Mucosa of descending colon (tissue), 3 donors: Measurements from ENCODE around the gene OPN1MW3. TPM values are rescaled to one million over a fixed set of nuclear protein-coding genes. Genes with fewer than 3 reads are reported as not detected.
"Not testable (repeated sequence)": the region's sequence is repeated elsewhere in the genome, so short reads cannot be mapped to it uniquely, and the experiment has no call there.

Experiments used
- ATAC-seq: fragments of 200-7000 bp; cut with Tn5 transposase; one replicate; pipeline ENCODE4 v1.9.1; 2020; ENCODE audit warnings: mild to moderate bottlenecking, moderate library complexity
- DNase-seq, 3 donors: peaks; one replicate each; pipeline ENCODE4 v3.0.0-alpha.2; 2020
- H3K36me3 ChIP-seq: fragments of 200-600 bp; one replicate; pipeline ENCODE4 v1.8.0; 2021; ENCODE audit warnings: low read depth, mild to moderate bottlenecking
- H3K4me1 ChIP-seq: fragments of 200-600 bp; one replicate; pipeline ENCODE4 v1.8.0; 2021; ENCODE audit warnings: low read depth, mild to moderate bottlenecking
- H3K4me3 ChIP-seq: fragments of 200-600 bp; one replicate; pipeline ENCODE4 v1.8.0; 2021; ENCODE audit warnings: mild to moderate bottlenecking
- H3K9me3 ChIP-seq: fragments of 200-600 bp; one replicate; pipeline ENCODE4 v1.8.0; 2021; ENCODE audit warnings: mild to moderate bottlenecking
- intact Hi-C, 2 donors: fragments of 100-400 bp; cut with DNase I in 1 of 2; cut with micrococcal nuclease in 1 of 2; formaldehyde crosslinking; loops; one replicate each; pipeline versions ENCODE4 v1.11.0 to v1.11.1; 2022; cut with DNase I, micrococcal nuclease
- long read RNA-seq, 2 donors: library from polyadenylated mRNA; unstranded; transcript quantifications; one replicate each; pipeline ENCODE4 v2.0.0, GENCODE V29; 2019 to 2021
- total RNA-seq, 3 donors: library from RNA; stranded (reverse); fragmentation: NEBNext Ultra II Directional in 2 of 3; extraction: Animal tissue kit (Norgen Biotek cat#: 25700) in 2 of 3; gene quantifications; one replicate each; pipeline versions ENCODE4 v1.2.1 to v1.2.4, GENCODE V29; 2021 to 2023
- donor health status: DM: no; HTN: no; CAD: no; lungs with moderate emphysema.
- donor health status: DM: no; HTN: no; CAD: no.
- donor health status: DM: no; HTN: yes; CAD: no.

The OPN1MW3 gene
- total RNA-seq = not detected
- long read RNA-seq, donor 1 = 0 reads
- long read RNA-seq, donor 2 = 0 reads

DNA sequence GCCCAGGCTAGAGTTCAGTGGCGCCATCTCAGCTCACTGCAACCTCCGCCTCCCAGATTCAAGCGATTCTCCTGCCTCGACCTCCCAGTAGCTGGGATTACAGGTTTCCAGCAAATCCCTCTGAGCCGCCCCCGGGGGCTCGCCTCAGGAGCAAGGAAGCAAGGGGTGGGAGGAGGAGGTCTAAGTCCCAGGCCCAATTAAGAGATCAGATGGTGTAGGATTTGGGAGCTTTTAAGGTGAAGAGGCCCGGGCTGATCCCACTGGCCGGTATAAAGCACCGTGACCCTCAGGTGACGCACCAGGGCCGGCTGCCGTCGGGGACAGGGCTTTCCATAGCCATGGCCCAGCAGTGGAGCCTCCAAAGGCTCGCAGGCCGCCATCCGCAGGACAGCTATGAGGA lies at the start of gene OPN1MW3:
OPN1MW3 (plus strand) TSS at position 301 of the 400 bp plus-strand sequence; CDS start at position 339, 38 bp downstream.
- H3K4me3 ChIP-seq, H3K4me1 ChIP-seq, H3K36me3 ChIP-seq, ATAC-seq, DNase-seq, H3K9me3 ChIP-seq, intact Hi-C loops: not testable (repeated sequence)

DNA sequence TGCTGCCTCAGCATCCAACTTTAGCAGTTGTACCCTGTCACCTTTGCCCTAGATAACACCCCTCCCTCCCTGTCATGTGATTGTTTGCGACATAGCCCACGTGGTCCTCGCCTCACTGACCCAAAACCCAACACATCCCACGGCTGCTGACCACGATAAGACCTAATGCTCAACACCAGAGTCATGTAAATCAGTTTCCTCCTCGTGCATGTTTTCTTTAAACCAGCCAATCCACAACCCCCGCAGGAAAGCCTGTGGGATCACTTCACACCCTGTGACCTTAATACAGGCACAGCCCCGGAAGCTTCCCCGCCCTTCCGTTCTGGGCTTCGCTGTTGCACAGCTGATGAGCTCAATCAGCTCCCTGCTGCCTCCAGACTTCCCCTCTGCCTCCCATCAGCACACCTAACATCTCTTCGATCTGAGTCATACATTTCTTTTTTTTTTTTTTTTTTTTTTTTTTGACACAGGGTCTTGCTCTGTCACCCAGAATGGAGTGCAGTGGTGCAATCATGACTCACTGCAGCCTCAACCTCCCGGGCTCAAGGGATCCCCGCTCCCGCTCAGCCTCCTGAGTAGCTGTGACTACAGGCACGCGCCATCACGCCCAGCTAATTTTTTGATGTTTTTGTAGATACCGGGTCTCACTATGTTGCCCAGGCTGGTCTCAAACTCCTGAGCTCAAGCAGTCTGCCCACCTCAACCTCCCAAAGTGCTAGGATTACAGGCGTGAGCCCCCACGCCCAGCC lies 47.5 kb upstream of the OPN1MW3 start:
- H3K9me3 ChIP-seq, DNase-seq, H3K36me3 ChIP-seq, H3K4me3 ChIP-seq, intact Hi-C loops, H3K4me1 ChIP-seq: not testable (repeated sequence)
- ATAC-seq = peak; percentile 88

- H3K4me1 ChIP-seq, intact Hi-C loops, ATAC-seq, H3K9me3 ChIP-seq, H3K36me3 ChIP-seq, H3K4me3 ChIP-seq: not testable (repeated sequence)
- peak in 1 of 3 donors; percentile 6 for DNase-seq
Observed at GRCh38 chrX:154211057-154211456, 46.3 kb upstream of the OPN1MW3 start.

GRCh38 chrX:154211499-154211898 lies 45.9 kb upstream of the OPN1MW3 start:
- intact Hi-C loops, H3K4me1 ChIP-seq, H3K9me3 ChIP-seq, H3K4me3 ChIP-seq, DNase-seq, H3K36me3 ChIP-seq, ATAC-seq: not testable (repeated sequence)

DNA sequence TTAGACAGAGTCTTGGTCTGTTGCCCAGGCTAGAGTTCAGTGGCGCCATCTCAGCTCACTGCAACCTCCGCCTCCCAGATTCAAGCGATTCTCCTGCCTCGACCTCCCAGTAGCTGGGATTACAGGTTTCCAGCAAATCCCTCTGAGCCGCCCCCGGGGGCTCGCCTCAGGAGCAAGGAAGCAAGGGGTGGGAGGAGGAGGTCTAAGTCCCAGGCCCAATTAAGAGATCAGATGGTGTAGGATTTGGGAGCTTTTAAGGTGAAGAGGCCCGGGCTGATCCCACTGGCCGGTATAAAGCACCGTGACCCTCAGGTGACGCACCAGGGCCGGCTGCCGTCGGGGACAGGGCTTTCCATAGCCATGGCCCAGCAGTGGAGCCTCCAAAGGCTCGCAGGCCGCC lies 37.9 kb upstream of the OPN1MW3 start, which contains the start of gene OPN1MW2:
OPN1MW2 (plus strand) TSS at position 301 of the 400 bp plus-strand sequence; CDS start at position 361, 60 bp downstream.
- H3K4me1 ChIP-seq, ATAC-seq, H3K9me3 ChIP-seq, DNase-seq, intact Hi-C loops, H3K4me3 ChIP-seq, H3K36me3 ChIP-seq: not testable (repeated sequence)

DNA sequence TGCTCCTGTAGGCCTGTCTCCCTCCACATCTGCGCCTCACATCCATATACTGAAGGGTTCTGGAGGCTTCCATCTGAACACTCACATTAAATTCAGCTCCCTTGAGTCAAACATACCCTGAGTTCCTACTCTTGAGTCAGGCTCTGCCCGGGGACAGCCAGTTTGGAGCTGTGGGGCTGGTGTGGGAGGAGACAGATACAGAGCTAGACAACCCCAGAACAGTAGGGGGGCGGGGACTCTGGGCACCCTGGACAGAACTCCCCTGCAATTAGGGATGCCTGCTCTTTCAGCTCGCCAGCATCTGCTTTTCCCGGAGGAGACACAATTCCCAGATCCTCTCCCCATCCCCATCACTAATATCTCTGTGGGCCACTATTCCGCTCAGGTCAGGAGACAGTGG lies 32.1 kb upstream of the OPN1MW3 start:
- ATAC-seq, intact Hi-C loops, H3K4me3 ChIP-seq, H3K9me3 ChIP-seq, DNase-seq, H3K36me3 ChIP-seq, H3K4me1 ChIP-seq: not testable (repeated sequence)

DNA sequence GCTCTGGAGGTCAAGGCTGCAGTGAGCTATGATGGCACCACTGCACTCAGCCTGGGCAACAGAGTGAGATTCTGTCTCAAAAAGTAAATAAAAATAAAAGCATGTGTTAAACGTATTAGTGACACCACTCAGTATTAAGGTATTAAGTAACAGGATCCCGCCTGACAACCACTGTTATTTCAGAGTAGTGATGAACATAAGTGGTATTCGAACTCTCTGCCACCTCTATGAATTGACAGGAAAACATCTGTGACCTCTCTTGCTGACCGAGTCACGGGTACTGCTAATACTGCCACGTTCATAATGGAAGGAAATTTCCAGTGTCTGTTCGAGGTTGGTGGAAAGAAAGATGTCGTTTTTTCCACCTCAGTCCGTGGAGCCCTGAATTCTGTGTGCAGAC lies 30.7 kb upstream of the OPN1MW3 start:
- H3K9me3 ChIP-seq, H3K4me3 ChIP-seq, intact Hi-C loops, H3K36me3 ChIP-seq, DNase-seq, ATAC-seq, H3K4me1 ChIP-seq: not testable (repeated sequence)

GRCh38 chrX:154231443-154231842 lies 25.9 kb upstream of the OPN1MW3 start:
- intact Hi-C loops, H3K4me3 ChIP-seq, ATAC-seq, H3K9me3 ChIP-seq, DNase-seq, H3K36me3 ChIP-seq, H3K4me1 ChIP-seq: not testable (repeated sequence)

- H3K4me1 ChIP-seq = not testable (repeated sequence)
Observed at GRCh38 chrX:154233620-154234019, 23.8 kb upstream of the OPN1MW3 start.

DNA sequence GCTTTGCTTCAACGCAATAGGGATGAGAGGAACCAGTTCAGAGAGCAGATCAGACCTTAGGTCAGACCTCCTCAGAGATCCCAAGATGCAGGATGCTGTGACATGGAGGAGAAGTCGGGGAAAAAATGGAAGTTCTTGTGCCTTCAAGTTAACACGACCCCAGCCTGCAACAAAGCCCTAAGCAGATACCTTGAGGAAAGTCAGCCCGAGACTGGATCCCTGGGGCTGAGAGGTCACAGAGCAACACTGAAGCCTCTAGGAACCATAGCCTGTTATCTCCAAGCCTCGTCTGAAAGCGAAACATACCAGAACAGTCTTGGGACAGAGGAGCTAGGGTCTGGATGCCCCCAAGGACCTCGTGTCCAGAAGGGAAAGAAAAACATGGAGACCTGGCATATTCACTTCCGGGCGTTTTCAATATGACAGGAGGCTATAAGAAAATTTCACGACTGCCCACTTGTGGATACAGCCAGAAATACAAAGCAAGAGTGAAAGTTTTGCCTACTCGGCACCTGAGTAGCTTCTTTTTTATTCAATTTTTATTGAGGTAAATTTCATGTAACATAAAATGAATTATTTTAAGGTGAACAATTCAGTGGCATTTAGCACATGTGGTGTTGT lies 18.3 kb upstream of the OPN1MW3 start:
- peak in 1 of 3 donors; percentile 0 for DNase-seq
- H3K9me3 ChIP-seq, H3K4me1 ChIP-seq, intact Hi-C loops, H3K4me3 ChIP-seq, ATAC-seq, H3K36me3 ChIP-seq: not testable (repeated sequence)

More at GRCh38 chrX:154233620-154234019, 23.8 kb upstream of the OPN1MW3 start:
- H3K9me3 ChIP-seq, H3K36me3 ChIP-seq, DNase-seq, intact Hi-C loops, H3K4me3 ChIP-seq, ATAC-seq: not testable (repeated sequence)

DNA sequence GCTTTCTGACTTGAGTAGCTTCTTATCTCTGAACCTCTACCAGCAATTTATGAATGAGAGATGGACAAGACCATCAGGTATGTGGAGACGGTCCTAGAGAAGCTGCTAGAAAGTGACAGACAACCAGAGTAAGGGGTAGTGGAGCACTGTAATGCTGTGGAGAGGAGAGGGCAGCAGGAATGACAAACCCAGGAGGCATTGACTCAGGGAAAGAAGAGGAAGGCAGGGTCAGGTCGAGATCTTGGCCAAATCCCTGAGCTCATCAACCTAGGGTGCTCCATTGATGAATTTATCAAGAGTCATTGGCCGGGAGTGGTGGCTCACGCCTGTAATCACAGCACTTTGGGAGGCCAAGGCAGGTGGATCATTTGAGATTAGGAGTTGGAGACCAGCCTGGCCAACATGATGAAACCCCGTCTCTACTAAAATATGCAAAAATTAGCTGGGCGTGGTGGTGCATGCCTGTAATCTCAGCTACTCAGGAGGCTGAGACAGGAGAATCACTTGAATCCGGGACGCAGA lies 17.3 kb upstream of the OPN1MW3 start:
- intact Hi-C loops, ATAC-seq, H3K9me3 ChIP-seq, H3K4me3 ChIP-seq, H3K4me1 ChIP-seq, H3K36me3 ChIP-seq: not testable (repeated sequence)
- DNase-seq = peak in 1 of 3 donors; percentile 10

- peak; percentile 93 for ATAC-seq
- H3K4me3 ChIP-seq, intact Hi-C loops, H3K9me3 ChIP-seq, H3K4me1 ChIP-seq, DNase-seq, H3K36me3 ChIP-seq: not testable (repeated sequence)
Observed at GRCh38 chrX:154247377-154248045, 9.9 kb upstream of the OPN1MW3 start.

GRCh38 chrX:154248076-154248475 lies 9.3 kb upstream of the OPN1MW3 start:
- H3K36me3 ChIP-seq, H3K4me3 ChIP-seq, DNase-seq, ATAC-seq, intact Hi-C loops, H3K4me1 ChIP-seq, H3K9me3 ChIP-seq: not testable (repeated sequence)

DNA sequence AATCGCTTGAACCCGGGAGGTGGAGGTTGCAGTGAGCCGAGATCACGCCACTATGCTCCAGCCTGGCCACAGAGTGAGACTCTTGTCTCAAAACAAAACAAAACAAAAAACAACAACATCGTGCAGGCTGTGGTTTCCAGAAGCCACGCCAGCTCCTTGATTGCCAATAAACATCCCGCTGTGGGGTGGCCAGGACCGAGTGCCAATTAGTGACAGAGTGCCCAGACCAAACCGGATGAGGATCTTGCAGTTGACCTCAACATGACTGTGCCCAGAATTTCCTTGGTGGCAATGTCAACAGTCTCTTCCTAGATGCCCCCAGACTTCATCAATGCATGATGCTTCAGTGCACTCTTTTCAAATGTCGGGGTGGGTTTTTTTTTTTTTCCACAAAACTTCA lies 1.3 kb downstream of the OPN1MW3 start:
- H3K4me3 ChIP-seq, H3K4me1 ChIP-seq, intact Hi-C loops, H3K36me3 ChIP-seq, DNase-seq, ATAC-seq, H3K9me3 ChIP-seq: not testable (repeated sequence)
